Urothelium cell line (cell line): ENCODE data around the gene CAPN11.
A peak's percentile ranks its signal among the peaks of the same experiment; 100 is the strongest.
"Not testable (repeated sequence)": the region's sequence is repeated elsewhere in the genome, so short reads cannot be mapped to it uniquely, and the experiment has no call there.

ENCODE experiments used
- DNase-seq: peaks from one replicate; pipeline ENCODE4 v3.0.0; 2011; ENCODE audit warnings: low spot score, mixed read lengths
- FAIRE-seq: peaks from 2 replicates; lab custom pipeline; 2011; peaks lifted over from hg19 to GRCh38; lab: Jason Lieb, UNC

Gene CAPN11

DNA sequence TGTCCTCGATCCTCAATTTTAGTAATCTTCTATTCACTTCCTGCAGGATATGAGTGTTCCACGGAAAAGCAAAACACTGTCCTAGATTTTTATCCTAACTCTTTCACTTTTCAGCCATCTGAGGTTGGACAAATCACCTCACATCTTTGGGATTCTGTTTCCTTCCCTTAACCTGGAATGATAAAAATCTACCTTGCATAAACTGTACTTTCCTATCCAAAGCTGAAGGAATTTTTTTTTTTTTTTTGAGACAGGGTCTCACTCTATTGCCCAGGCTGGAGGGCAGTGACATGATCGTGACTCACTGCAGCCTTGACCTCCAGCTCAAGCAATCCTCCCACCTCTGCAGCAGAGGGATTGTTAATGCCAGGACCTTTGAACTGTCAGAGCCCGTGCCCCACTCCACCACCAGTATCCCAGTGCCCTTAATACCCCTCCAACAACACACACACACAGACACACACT is 20.5 kb downstream of the CAPN11 start:
- FAIRE-seq = no peak
- no peak for DNase-seq

- FAIRE-seq = no peak
These were observed 21.0 kb downstream of the CAPN11 start for GRCh38 chr6:44179648-44180047.

GRCh38 chr6:44180406-44180805 is 21.8 kb downstream of the CAPN11 start:
- no peak for DNase-seq
- FAIRE-seq = no peak

More at GRCh38 chr6:44179648-44180047, 21.0 kb downstream of the CAPN11 start:
- DNase-seq = no peak

DNA sequence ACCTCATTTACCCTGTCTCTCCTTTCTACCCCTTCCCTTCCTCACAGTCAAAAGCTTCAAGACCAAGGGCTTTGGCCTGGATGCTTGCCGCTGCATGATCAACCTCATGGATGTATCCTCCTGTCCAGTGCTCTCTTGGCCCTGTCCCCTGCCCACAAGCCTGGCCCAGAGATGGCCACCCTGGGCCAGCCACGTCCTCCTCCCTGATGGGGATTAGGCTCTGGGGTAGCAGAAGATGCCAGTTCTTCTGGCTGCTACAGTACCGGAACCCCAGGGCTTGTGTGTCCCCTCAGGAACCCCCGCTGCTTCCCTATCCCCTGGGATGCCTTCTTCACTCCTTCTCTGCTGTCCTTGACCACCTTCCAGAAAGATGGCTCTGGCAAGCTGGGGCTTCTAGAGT is 22.3 kb downstream of the CAPN11 start:
- no peak for FAIRE-seq
- no peak for DNase-seq

DNA sequence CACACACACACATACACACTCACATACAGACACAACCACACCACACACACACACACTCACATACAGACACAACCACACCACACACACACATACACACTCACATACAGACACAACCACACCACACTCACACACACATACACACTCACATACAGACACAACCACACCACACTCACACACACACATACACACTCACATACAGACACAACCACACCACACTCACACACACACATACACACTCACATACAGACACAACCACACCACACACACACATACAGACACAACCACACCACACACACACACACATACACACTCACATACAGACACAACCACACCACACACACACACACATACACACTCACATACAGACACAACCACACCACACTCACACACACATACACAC is 23.2 kb downstream of the CAPN11 start:
- not testable (repeated sequence) for DNase-seq
- peak; percentile 100 for FAIRE-seq

- FAIRE-seq = no peak
These were observed 24.3 kb downstream of the CAPN11 start for GRCh38 chr6:44182911-44183390.

DNA sequence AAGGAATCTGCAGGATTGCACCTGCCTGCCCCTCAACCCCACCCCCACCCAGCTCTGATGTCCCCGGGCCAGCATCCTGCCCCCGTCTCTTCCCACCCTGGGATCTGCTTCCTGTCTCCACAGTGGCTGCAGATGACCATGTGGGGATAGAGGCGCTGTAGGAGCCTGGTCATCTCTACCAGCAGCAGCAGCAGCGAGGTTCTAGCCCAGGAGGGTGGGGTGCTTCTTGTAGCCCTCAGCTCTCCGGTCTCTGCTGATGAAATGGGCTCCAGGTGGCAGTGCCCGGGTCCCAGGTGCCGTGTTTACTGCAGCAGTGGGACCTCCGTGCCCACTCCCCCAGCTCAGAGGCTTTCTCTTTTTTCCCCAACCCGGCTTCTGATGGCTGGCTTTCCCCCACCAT is 25.2 kb downstream of the CAPN11 start:
- FAIRE-seq = no peak

More at GRCh38 chr6:44182911-44183390, 24.3 kb downstream of the CAPN11 start:
- DNase-seq = no peak

GRCh38 chr6:44185356-44185755 is 26.7 kb downstream of the CAPN11 start:
- DNase-seq, FAIRE-seq: not testable (repeated sequence)

More for the DNA sequence above, 25.2 kb downstream of the CAPN11 start:
- DNase-seq = no peak

GRCh38 chr6:44185953-44186634 is 27.5 kb downstream of the CAPN11 start:
- FAIRE-seq = no peak
- DNase-seq = no peak

GRCh38 chr6:44186635-44187025 is 28.0 kb downstream of the CAPN11 start:
- no peak for FAIRE-seq
- DNase-seq = no peak

GRCh38 chr6:44188819-44189218 is 30.2 kb downstream of the CAPN11 start:
- DNase-seq = no peak
- FAIRE-seq = no peak

DNA sequence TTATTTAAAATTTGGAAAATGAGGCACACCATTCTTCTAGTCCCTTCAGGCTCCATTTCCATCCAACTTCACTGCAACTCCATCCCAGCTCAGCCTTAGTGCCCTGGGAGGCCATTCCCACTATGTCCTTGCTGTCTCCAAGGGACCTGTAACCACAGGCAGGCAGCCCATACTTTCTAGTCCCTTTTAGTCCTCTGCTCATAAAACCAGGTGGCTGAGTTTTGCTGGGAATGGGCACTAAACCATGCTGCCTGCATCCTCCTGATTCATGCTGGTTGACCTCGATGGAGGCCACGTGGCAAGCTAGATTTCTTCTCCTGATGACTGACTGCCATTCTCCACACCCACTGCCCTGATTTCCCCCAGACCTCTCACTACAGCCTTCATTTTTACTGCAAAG is 30.6 kb downstream of the CAPN11 start:
- no peak for FAIRE-seq
- DNase-seq = no peak

DNA sequence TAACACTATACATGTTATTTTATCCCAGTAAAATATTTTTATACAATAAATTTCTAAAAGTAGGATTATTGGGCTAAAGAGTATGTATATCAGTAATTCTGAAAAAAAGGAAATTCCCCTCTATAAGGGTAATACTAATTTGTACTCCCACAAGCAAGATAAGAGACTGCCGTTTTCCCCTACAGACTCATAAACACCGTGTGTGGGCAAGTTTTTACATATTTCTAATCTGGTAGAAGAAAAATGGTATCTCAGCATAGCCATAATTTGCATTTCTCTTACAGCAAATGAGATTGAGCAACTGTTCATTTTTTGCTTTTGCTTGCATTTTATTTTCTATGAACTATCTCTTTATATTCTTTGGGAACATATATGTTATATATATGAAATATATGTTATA is 32.1 kb downstream of the CAPN11 start:
- FAIRE-seq (no peak), DNase-seq (no peak)

DNA sequence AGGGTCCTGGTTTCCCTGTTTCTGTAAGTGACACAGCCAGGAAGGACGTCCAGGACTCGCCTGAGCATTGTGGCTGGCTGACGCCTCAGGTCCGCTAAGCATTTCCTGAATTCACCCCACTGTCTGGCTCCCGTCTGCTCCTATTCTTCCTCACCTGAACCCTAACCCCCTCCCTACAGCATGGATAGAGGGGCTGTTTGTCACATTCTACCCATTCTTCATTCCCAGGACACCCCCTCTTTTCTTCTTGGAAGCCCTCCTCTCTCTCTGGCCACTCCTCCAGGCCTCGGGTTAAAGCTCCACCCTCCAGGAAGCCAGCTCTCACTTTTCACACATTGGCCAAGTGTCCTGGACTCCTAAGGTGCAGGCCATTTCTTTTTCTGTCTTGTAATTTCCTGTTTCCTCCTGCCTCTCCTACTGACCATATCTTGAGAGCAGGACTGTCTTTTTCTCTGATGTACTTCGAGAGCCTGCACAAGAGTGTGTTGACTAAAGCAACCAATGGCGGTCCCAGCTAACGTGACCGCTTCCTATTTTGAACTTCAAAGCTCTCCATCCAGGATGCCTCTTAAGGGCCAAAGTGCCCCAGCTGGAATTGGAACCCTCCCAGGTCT is 33.9 kb downstream of the CAPN11 start:
- FAIRE-seq (no peak), DNase-seq (no peak)

GRCh38 chr6:44193307-44193910 is 34.8 kb downstream of the CAPN11 start:
- DNase-seq (no peak), FAIRE-seq (no peak)

GRCh38 chr6:44194326-44194725 is 35.7 kb downstream of the CAPN11 start:
- no peak for DNase-seq
- no peak for FAIRE-seq

- DNase-seq, FAIRE-seq: not testable (repeated sequence)
These were observed 37.7 kb downstream of the CAPN11 start for GRCh38 chr6:44196351-44196750.

- DNase-seq = no peak
- no peak for FAIRE-seq
These were observed 40.1 kb downstream of the CAPN11 start for GRCh38 chr6:44198684-44199083.

DNA sequence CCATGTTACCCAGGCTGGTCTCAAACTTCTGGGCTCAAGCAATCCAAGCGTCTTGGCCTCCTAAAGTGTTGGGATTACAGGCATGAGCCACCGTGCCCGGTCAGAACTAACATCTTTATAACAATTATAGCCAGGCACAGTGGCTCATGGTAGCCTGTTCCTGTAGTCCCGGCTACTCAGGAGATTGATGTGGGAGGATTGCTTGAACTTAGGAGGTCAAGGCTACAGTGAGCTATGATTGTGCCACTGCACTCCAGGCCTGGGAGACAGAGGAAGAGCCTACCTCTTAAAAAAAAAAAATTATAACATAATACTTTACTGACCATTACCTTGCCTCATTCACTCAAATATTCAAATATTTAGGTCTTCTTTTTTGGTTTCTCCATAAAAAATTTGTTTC is 41.3 kb downstream of the CAPN11 start:
- DNase-seq (no peak), FAIRE-seq (no peak)

DNA sequence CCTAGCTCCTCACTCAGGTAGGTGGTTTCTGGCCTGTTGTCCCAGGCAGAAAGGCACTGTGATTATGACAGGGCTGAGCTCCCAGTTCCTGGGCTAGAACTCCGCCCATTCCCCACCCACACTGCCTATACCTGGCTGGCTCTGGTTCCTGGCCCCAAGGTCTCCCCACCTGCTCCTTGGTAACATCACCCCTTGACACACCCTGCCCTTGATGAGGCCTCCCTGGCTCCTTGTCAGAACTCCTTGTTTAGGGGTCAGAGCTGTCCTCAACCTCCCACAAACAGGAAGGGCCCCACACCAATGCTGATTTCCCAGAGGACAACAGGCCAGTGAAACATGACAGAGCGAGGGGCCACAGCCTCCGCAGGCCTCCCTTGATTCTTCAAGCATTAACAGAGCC is 42.6 kb downstream of the CAPN11 start:
- DNase-seq (no peak), FAIRE-seq (no peak)

DNA sequence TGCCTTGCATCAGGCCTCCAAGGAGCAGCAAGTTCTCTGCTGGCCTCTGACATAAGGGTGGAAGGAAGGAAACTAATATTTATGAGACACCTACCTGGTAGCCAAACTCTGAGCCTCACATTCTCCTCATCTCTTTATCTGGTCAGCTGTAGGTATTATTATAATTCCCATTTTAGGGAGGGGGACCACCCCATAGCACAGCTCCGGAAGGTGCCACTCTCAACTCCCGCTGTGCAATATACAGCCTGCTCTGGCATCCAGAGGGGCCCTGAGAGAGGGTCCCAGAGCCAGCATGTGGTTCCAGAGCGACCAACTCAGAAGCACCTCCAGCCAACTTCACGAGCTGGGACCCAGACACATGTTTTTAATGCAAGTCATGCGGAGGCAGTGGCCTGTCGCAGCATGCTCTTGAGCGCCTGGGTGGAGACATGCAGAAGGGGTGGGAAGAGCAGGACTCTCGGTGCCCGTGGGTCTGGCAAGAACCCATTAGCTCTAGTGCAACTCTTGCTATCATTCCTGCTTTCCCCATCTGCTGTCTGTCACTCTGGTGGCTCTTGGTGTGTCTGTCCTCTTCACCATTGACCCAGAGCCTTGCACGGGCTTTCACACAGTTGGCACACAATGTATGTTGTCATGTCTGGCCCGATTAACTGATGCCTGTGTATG is 43.2 kb downstream of the CAPN11 start:
- no peak for FAIRE-seq
- DNase-seq = no peak
